HTR-8/SVneo (cell line): Measurements from ENCODE around the gene MRPL40.

Experiments used
- DNase-seq: peaks from one replicate; pipeline ENCODE4 v3.0.0; 2011; ENCODE audit warnings: low spot score, mixed read lengths; ENCODE audit not compliant: insufficient read length
- FAIRE-seq: peaks from 2 replicates; lab custom pipeline; 2011; peaks lifted over from hg19 to GRCh38; lab: Jason Lieb, UNC

MRPL40 gene

DNA sequence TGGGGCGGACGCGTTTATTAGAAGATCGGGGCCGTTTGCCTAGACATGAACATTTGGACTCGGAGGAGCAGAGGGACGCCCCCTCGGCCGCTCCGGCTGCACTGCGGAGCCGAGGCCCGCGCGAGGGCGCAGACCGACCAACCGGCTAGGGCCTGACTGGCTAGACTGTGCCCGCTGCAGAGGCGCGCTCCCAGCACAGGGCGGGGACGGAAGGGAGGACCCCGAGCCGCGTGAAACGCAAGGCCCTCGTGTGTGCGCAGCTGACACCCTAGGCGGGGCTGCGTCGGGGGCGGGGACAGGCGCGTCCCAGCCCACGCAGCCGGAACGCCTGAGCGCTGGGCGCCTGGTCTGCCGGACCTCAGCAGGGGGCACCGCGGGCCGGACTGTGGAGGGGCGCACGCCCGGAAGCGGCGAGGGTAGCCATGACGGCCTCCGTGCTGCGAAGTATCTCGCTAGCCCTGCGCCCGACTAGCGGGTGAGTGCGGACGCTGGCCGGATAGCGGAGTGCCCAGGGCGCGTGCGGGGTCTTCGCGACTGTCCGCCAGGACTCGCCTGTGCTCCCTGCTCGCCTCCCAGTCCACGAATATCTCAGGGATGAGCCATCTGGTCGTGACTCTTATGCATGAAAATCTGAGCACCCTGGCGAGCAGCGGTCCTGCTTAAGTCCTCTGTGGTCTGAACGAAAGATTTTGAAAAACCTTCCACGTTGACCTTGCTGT lies at the start of gene MRPL40:
Gene MRPL40, plus strand, starts transcription at position 413 of the 719 bp plus-strand sequence. Its CDS starts 10 bp downstream, at position 423.
- FAIRE-seq = peak; percentile 88
- peak; percentile 84 for DNase-seq

DNA sequence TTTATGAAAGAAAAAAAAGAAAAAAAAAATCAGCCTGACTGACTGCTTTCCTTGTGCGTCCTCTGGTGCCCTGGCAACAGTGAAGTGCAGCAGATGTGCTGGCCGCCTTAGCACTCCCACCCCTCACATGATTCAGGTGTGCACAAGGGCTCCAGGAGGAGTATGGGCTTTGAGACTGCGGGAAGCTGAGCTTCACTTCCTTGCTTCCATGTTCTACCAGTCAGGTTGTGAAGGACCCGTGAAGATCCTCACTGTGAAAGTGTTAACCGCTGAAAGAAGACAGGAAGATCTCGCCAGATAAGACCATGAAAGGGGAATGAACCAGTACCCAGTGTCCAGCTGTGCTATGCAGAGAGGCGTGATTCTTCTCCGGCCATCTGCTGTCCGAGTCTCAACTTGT lies 49.1 kb upstream of the MRPL40 start:
- no peak for FAIRE-seq
- no peak for DNase-seq

DNA sequence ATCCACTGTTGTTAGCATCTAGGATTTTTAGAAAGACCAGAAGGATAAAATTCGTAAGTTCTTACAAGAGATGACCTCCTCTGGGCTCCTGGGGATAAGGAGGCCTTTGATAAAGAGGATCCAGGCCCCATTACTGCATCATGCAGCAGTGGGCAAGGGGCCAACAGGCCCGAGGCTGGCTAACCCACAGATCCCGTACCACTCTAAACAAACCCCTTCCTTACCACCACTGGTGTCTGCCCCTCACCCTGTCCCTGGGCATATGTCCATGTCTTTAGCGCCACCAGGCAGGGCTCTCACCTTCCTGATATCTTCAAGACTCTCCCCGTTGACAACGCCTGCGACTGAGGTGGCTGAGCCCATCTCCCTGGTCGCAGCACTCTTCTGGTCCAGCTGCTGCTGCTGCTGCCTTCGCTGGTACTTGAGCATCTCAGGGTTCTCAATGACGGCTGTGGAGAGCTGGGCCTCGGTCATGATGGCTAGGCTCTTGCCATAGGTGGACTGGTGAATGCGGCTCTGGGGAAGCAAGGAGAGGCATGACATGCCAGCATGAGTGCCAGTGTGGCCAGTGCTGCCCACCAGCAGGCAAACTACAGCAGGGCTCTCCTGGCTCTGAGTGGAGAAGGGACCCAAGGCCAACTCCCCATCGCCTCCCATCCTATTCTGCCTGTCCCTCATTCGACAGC lies 47.0 kb upstream of the MRPL40 start:
- DNase-seq (no peak), FAIRE-seq (no peak)

DNA sequence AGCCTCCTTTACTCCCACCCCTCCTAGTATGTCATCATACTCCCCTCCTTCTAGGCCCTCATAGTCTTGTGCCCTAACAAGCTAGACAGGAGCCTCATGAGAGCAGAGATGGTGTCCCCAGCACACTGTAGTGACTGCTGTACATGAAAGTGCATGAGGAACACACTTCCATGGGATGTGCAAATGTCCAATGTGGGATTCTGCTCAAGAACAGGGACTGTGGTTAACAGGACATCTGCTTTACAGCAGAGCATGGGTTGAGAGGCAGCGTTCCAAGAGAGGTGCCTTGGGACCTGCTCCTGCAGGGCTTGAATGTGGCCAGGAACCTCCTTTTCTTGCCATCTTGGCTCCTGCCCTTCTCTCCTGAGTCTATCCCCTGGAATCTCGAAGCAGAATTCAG lies 46.1 kb upstream of the MRPL40 start:
- FAIRE-seq (no peak), DNase-seq (no peak)

DNA sequence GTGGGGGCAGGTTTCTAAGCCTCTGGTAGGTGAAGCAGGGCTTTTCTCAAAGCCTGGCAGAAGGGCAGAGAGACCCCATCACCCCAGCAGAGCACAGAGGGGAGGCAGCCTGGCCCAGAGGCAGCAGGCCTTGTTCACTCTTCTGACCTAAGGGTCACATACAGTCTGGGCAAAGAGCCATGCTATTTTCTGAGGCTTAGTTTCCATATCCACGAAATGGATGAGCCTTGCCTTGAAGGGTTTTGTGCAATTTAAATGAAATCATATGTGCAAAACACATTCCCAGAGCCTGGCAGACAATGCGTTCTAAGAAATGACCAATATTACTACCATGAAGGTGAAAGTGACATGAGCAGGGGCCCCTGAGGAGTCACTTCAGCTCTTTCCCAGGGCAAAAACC lies 45.3 kb upstream of the MRPL40 start:
- FAIRE-seq (no peak), DNase-seq (no peak)

DNA sequence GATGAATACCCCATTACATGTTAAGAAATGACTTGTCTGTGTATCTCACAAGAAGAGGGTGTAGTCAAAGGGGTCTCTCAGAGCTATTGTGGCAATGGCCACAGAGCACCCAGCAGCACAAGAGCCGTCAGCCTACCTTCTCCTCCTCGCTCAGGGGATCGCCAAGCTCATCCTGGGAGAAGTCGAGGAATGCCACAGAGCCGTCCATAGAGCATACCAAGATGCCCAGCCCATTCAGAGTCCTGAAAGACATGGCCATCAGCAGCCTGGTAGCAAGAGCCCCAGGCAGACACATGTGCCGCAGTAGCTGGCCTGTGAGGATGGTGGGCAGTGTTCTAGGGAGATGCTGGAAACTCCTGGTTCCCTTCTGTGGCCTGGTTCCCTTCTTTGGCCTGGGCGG lies 44.8 kb upstream of the MRPL40 start:
- DNase-seq = no peak
- FAIRE-seq = no peak

DNA sequence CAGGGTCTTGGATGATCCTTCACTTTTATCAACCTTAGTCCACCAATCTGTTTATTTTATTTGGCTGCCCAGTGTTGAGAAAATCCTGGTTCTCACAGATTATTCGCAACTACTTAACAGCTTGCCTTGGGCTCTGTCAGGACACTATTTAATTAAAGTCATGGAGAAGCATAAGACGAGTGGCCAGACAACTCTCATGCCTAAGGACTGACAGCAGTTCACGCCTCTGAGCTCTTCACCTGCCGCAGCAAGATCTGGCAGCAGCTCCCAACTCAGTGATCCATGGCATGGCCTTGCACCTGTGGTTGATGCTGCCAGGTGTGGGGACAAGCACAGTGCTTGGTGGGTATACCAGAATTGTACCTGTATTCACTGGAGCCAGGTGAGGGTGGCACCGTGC lies 38.6 kb upstream of the MRPL40 start:
- DNase-seq (no peak), FAIRE-seq (no peak)

DNA sequence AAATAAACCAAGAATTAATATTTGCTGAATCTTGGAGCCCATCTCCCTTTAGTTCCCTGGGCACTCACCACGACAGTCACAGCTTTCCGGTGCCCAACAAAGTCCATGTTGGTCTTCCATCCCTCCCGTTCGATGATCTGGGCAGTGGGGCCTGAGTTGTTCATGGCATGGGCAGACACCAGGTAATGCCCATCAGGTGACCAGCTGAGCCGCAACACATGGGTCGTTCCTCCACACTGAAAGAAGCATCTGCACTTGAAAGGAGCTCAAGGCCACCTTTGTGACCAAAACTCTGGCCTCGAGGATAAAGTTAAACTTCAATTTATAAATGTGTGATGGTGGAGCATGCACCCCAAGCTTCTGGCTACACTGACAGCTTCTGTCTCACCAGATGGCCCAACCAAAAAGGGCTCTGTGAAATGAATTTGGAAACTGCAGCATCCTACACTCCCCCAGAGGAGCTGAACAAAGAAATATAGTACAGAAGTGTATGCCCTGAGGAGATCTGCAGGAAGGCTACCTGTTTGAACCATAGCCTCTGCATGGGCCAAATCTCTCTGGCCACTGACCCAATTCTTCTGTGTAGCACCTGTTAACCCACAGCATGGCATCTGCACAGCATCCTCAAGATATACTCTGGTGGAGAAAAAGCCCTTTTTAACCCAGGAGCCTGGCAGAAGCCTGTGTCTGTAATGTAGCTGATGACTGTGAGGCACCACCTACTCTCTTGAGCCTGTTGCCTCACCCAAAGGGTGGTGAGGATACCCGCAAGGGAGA lies 37.9 kb upstream of the MRPL40 start:
- no peak for FAIRE-seq
- no peak for DNase-seq

DNA sequence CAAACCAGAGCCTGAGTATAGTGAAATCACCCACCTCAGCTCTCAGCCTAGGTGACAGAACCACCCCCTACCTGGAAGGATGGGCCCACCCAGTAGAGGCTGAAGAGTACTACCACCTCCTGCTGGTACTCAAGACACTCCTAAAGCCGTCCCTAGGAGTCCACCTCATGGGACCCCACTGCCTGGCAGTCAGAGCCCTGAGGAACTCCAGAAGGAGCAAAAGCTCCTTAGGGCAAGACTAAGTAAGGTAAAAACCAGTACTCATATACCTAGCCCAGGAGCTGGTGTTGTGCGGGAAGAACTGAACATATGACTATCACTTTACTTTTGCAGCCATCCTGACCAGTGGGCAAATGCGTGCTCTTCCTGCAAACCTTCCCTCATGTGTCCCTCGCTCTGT lies 37.1 kb upstream of the MRPL40 start:
- no peak for FAIRE-seq

DNA sequence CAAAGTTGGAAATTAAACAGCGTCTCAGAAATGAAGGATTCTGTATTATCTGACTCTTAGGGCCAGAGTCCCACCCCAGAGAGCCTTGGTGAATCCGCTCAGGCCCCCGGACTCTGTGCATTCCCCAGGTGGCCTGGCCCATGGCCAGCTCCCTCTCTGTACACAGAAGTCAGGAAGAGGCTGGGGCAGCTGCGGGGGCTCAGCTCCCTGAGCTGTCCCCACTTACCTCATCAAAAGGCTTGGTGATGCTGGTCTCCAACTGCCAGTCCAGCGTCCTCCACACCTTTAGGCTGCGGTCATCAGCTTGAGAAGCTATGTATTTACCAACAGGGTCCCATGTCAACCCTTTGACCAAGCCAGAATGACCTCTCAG lies 35.8 kb upstream of the MRPL40 start:
- no peak for FAIRE-seq

More for the DNA sequence above, 37.1 kb upstream of the MRPL40 start:
- no peak for DNase-seq

DNA sequence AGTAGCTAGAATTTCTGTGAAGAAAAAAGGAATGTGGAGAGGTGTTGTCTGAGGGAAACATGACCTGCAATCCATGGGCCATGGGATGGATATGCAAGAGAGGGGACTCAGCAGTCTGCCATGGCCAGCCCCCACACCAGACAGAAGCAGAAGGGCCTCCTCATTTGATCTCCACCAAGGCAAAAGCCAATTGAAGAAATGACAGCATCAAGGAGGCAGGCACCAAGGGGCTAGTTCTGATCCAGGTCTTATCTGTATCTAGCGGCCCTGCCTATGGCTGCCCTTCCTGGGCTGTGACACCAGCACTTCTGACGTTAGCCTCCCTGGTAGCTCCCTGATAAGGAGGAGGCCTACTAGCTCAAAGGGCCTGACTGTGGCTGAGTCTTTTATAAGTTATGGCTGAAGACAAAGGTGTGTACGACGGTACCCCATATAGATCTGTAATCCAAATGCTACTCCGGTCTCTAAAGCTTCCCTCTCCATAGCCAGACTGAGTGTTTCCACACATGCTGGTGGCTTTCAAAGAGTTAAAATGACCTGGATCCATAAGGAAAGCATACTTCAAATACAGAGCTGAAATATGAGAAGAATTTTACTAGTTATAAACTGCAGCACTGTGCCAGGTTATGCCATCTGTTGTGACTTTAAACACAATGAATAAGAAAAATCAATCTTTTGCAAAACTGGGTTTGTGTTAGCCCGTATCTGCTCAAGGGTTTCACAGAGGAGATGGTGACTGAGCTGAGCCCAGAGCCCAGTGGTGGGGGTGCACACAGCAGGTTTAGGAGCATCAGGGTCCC lies 35.2 kb upstream of the MRPL40 start:
- no peak for FAIRE-seq

More for the DNA sequence above, 35.8 kb upstream of the MRPL40 start:
- no peak for DNase-seq

DNA sequence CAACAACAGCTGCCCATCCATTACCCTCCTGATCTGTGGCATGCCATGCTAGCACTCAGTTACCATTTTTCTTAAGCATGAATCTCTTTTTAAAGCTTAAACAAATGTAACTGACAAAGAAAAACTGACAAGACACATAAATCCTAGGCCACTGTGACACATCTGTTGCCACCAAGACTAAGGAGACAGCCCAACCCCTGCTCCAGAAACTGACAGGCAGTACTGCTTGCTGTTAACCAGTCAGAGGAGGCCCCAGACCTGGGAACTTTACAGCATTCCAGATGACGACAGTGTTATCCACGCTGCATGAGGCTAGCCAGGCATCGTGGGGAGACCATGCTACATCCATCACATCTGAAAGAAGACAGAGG lies 34.6 kb upstream of the MRPL40 start:
- no peak for FAIRE-seq
- DNase-seq = no peak

More for the DNA sequence above, 35.2 kb upstream of the MRPL40 start:
- no peak for DNase-seq

DNA sequence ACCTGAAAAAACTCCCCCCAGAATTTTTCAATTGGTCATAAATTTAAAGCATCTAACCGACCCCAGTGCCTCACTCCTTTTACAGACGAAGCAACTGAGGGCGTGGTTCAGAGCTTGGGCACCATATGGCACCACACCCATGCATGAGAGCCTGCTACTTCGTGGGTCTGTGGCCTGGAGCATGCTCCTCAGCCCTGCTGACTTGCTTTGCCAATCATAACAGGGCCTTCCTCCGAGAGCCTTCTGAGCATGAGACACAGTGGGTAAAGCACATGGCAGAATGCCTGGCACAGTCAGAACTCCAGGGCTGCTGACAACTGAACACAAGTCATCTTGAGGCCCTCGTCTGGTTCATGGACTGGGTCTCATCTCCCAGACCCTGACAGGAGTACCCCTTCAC lies 34.1 kb upstream of the MRPL40 start:
- DNase-seq = no peak

DNA sequence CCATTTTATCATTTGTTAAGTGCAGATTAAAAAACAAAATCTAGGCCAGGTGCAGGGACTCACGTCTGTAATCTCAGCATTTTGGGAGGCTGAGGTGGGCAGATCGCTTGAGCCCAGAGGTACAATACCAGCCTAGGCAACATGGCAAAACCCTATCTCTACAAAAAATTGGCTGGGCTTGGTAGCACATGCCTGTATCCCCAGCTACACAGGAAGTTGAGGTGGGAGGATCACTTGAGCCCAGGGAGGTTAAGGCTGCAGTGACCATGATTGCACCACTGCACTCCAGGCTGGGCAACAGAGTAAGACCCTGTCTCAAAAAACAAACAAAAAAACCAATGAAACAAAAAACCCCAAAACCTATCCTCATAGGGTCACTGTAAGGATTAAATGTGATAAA lies 33.7 kb upstream of the MRPL40 start:
- DNase-seq (no peak), FAIRE-seq (no peak)

More for the DNA sequence above, 34.1 kb upstream of the MRPL40 start:
- FAIRE-seq = no peak

DNA sequence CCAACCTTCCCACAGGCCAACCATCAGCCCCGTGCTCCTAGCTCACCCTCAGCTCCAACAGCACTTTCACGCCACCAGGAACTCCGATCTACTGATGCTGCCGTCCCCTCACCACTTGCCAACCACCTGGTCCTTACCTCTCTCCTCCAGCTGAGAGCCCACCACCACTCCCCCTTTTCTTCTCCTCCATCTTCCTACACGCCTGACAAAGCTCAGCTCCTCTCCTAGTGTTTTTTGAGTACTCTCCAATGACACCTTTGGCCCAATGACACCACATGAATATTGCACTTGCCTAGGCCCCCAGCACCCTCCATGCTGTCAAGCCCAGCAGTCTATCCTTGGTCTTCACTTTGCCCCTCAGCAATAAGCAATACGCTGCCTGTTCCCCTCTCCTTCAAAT lies 31.5 kb upstream of the MRPL40 start:
- FAIRE-seq (no peak), DNase-seq (no peak)

DNA sequence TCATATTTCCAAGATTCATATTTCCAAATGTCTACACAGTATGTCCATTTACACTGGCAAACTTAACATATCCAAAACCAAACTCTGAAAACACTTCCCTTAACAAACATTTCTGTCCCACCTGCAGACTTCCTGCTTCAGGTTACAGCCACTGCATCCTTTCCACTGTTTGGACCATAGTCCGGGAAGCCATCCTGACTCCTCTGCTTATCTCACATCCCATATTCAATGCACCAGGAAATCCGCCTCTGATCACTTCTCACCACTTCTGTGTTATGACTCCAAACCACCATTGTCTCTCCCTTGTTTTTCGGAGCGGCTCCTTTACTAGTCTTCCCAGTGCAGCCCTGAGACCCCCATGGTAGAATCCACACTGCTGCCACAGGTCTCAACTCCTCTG lies 30.9 kb upstream of the MRPL40 start:
- no peak for FAIRE-seq

DNA sequence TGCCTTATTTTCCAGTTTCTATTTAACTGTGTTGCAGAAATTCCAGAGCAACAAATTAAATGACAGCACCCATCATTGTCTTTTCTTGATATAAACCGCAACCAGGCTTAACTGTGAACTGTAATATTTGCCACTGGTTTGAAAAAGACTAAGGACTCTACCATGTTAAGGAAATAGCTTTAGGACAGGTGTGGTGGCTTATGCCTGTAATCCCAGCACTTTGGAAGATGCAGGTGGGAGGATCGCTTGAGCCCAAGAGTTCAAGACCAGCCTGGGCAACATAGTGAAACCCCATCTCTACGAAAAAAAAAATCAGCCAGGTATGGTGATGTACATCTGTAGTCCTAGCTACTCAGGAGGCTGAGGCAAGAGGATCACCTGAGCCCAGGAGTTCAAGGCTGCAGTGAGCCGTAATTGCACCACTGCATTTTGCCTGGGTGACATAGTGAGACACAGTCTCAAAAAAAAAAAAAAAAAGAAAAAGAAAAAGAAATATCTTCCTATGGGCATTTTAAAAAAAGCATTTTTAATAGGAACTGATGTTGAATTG lies 29.6 kb upstream of the MRPL40 start:
- FAIRE-seq (no peak), DNase-seq (no peak)

More for the DNA sequence above, 30.9 kb upstream of the MRPL40 start:
- no peak for DNase-seq

DNA sequence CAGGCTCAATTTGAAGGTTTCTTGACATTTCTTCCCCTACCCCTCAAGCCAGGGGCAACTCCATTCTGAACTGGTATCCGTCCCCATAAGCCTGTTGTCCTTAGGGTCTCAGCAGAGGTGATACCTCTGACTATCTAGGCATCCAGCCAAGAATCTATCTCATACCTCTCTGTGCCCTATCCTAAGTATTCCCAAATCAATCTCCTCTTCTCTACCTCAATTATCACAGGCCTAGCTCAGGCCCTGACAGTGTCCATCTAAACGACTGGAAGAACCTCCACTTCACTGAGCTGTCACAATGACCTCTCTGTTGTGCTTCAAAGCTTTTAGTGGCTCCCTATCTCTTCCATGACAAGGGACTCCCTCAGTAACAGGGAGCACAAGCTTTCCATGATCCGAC lies 27.7 kb upstream of the MRPL40 start:
- DNase-seq (no peak), FAIRE-seq (no peak)

DNA sequence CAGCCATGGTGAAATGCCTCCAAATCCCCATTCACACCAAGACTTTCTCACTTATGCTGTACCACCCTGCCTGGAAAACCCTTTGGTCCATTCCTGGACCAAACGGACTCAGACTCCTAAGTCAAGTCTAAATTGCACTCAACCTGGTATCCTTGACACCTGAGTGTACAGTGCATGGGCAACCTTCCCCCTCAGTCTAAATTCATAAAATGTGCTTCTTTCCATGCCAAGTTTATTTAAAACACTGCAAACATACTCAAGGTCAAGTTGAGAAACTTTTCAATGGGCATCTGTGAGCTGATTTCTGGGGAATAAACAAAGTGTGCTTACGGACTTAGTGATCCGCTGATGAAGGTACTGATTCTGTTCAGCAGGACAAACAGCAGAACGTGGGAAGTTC lies 27.2 kb upstream of the MRPL40 start:
- FAIRE-seq (no peak), DNase-seq (no peak)

DNA sequence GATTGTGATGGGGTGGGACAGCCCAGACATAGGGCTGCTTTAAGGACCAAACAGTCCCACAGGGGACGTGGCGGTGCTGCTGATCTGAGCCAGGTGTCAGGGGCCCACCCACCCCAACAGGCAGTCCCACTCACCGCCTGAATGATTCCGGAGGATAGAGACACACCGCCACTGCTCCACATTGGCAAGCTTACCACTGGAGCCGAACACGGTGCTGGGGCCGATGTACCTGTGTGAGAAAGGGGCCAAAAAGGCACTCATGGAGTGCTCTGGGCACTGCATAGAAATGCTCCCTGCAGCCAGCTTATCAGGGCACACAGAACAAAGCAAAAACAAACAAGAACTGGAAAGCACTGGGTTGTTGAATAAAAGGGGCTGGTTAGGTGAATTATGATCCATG lies 26.7 kb upstream of the MRPL40 start:
- DNase-seq (no peak), FAIRE-seq (no peak)
